Activated CD4-positive, alpha-beta T cell treated with anti-CD3 and anti-CD28 coated beads, Interleukin-2, Interleukin-6, amounts not matched to agents 100 ng/mL and 50 ng/mL, durations not matched to agents 16 hours and 8 hours (primary cell): ENCODE results near the gene DNAAF1.
"Not testable (repeated sequence)": the region's sequence is repeated elsewhere in the genome, so short reads cannot be mapped to it uniquely, and the experiment has no call there.

Source experiments
- DNase-seq: peaks from one replicate; pipeline ENCODE4 v3.0.0-alpha.2; 2020

The DNAAF1 gene

GRCh38 chr16:84144859-84145639 is at the start of gene DNAAF1, which contains the start of gene HSDL1:
Gene DNAAF1 (plus strand): TSS chr16:84145308. CDS start chr16:84145441, 133 bp downstream.
Gene HSDL1 (minus strand): TSS chr16:84145177. CDS start chr16:84131321, 13,856 bp downstream.
- DNase-seq: peak; percentile 96

- no peak for DNase-seq
Observed at GRCh38 chr16:84095466-84095865, 49.6 kb upstream of the DNAAF1 start.

GRCh38 chr16:84096447-84097005 is 48.6 kb upstream of the DNAAF1 start:
- no peak for DNase-seq

GRCh38 chr16:84098939-84099338 is 46.2 kb upstream of the DNAAF1 start:
- DNase-seq: no peak

GRCh38 chr16:84103678-84104077 is 41.4 kb upstream of the DNAAF1 start:
- no peak for DNase-seq

GRCh38 chr16:84104231-84104630 is 40.9 kb upstream of the DNAAF1 start:
- DNase-seq: no peak

- DNase-seq: no peak
Observed at GRCh38 chr16:84105301-84105815, 39.8 kb upstream of the DNAAF1 start.

GRCh38 chr16:84105948-84106740 is 39.0 kb upstream of the DNAAF1 start:
- DNase-seq: no peak

- no peak for DNase-seq
Observed at GRCh38 chr16:84107921-84108320, 37.2 kb upstream of the DNAAF1 start.

GRCh38 chr16:84109598-84110335 is 35.3 kb upstream of the DNAAF1 start:
- no peak for DNase-seq

GRCh38 chr16:84110527-84110926 is 34.6 kb upstream of the DNAAF1 start:
- DNase-seq: no peak

- no peak for DNase-seq
Observed at GRCh38 chr16:84111525-84111924, 33.6 kb upstream of the DNAAF1 start.

GRCh38 chr16:84111949-84112348 is 33.2 kb upstream of the DNAAF1 start:
- DNase-seq: not testable (repeated sequence)

GRCh38 chr16:84115919-84116719 is 29.0 kb upstream of the DNAAF1 start:
- DNase-seq: peak; percentile 59

- DNase-seq: peak; percentile 98
Observed at GRCh38 chr16:84116720-84117493, 28.2 kb upstream of the DNAAF1 start, which contains the start of gene MBTPS1. Gene MBTPS1 (minus strand): TSS chr16:84116942. CDS start chr16:84101783, 15,159 bp downstream.

- DNase-seq: no peak
Observed at GRCh38 chr16:84117494-84117843, 27.6 kb upstream of the DNAAF1 start.

GRCh38 chr16:84118315-84118714 is 26.8 kb upstream of the DNAAF1 start:
- DNase-seq: not testable (repeated sequence)

- no peak for DNase-seq
Observed at GRCh38 chr16:84119368-84119767, 25.7 kb upstream of the DNAAF1 start.

- DNase-seq: no peak
Observed at GRCh38 chr16:84120023-84120422, 25.1 kb upstream of the DNAAF1 start.

GRCh38 chr16:84121007-84121406 is 24.1 kb upstream of the DNAAF1 start:
- DNase-seq: no peak
